HepG2 (cell line): ENCODE data around the gene HTR1B. TPM values are rescaled to one million over a fixed set of nuclear protein-coding genes. Genes with fewer than 3 reads are reported as not detected.

ENCODE experiments used
- ATAC-seq: fragments of 200-7000 bp; cut with Tn5 transposase; 3 replicates; pipeline ENCODE4 v1.9.1; 2020; ENCODE audit warnings: mild to moderate bottlenecking, moderate library complexity
- BruUV-seq: library from RNA; stranded (reverse); fragments of 400-500 nt; replicated peaks from 2 replicates; lab custom pipeline; 2021; lab: Mats Ljungman, UMichigan
- CTCF ChIA-PET: fragments of 300-600 bp; formaldehyde crosslinking; extraction: SDS; loops from one replicate; lab custom pipeline; 2021; ENCODE audit warnings: low total read pairs, inconsistent platforms, low intra/inter-chr PET ratio; lab: Yijun Ruan, JAX
- POLR2A ChIA-PET: fragments of 350-600 bp; sonication (Branson Sonifier 250); formaldehyde crosslinking; loops from one replicate; lab custom pipeline; 2020; ENCODE audit warnings: antibody characterized with exemption, inconsistent platforms; lab: Yijun Ruan, JAX
- DNase-seq: peaks from one replicate; pipeline ENCODE4 v3.0.0-alpha.2; 2015; ENCODE audit warnings: low spot score
- FAIRE-seq: peaks from 3 replicates; lab custom pipeline; 2011; peaks lifted over from hg19 to GRCh38; lab: Jason Lieb, UNC
- H2AFZ ChIP-seq: one replicate; pipeline ENCODE4 v1.6.1; 2011; ENCODE audit warnings: low read length, inconsistent platforms
- H3K27ac ChIP-seq: fragments of 300-600 bp; 3 replicates; pipeline ENCODE4 v1.8.0; 2011; ENCODE audit warnings: mixed run types, mild to moderate bottlenecking, mixed read lengths, low read length, inconsistent platforms; ENCODE audit not compliant: insufficient read depth; ENCODE audit errors: extremely low read length
- H3K27me3 ChIP-seq, 2 experiments: fragments of 200-600 bp in 1 of 2; 2 replicates in 1 of 2; 3 replicates in 1 of 2; pipeline versions ENCODE4 v1.6.0 to v1.8.0; 2011; ENCODE audit warnings: low read length in 2 of 2, mild to moderate bottlenecking in 2 of 2, moderate library complexity in 2 of 2, inconsistent platforms in 1 of 2; ENCODE audit not compliant: insufficient read depth in 2 of 2, control insufficient read depth in 1 of 2
- H3K36me3 ChIP-seq, 2 experiments: fragments of 200-600 bp in 1 of 2; replicated peaks in 1 of 2; 2 replicates in 1 of 2; 3 replicates in 1 of 2; pipeline versions ENCODE4 v1.5.1 to v1.8.0; 2011; ENCODE audit warnings: low read length in 2 of 2, inconsistent platforms in 1 of 2; ENCODE audit not compliant: insufficient read depth in 2 of 2, control insufficient read depth in 1 of 2
- H3K4me1 ChIP-seq: 2 replicates; pipeline ENCODE4 v1.5.1; 2012; ENCODE audit warnings: low read length, inconsistent platforms; ENCODE audit not compliant: insufficient read depth
- H3K4me2 ChIP-seq: 2 replicates; pipeline ENCODE4 v1.6.0; 2011; ENCODE audit warnings: low read depth, low read length, inconsistent platforms
- H3K4me3 ChIP-seq, 3 experiments: fragments of 200-600 bp in 1 of 3; sonication (generic), shearing (Covaris generic) in 1 of 3; replicated peaks in 1 of 3; 2 replicates each; pipeline ENCODE4 v1.5.1; 2011 to 2016; ENCODE audit warnings: low read length in 3 of 3, inconsistent platforms in 2 of 3, low read depth in 2 of 3, mild to moderate bottlenecking in 2 of 3, control low read depth in 1 of 3, mixed read lengths in 1 of 3; ENCODE audit not compliant: insufficient read depth in 1 of 3
- H3K79me2 ChIP-seq: one replicate; pipeline ENCODE4 v1.6.1; 2011; ENCODE audit warnings: low read length, inconsistent platforms; ENCODE audit not compliant: insufficient read depth
- H3K9ac ChIP-seq: 2 replicates; pipeline ENCODE4 v1.6.0; 2011; ENCODE audit warnings: mild to moderate bottlenecking, low read depth, low read length, inconsistent platforms; ENCODE audit not compliant: insufficient read depth
- H3K9me3 ChIP-seq: 2 replicates; pipeline ENCODE4 v1.5.1; 2012; ENCODE audit warnings: mild to moderate bottlenecking, low read length
- H4K20me1 ChIP-seq: 2 replicates; pipeline ENCODE4 v1.6.0; 2011; ENCODE audit warnings: inconsistent platforms, mild to moderate bottlenecking, low read length, moderate library complexity; ENCODE audit not compliant: insufficient read depth
- ATAD3A ChIP-seq: sonication (generic); formaldehyde crosslinking; IDR thresholded peaks from 2 replicates; pipeline ENCODE4 v1.4.0; 2020; ENCODE audit warnings: missing genetic modification reagents
- CREB1 ChIP-seq, 2 experiments: fragments of 450-650 bp in 1 of 2; IDR thresholded peaks; 2 replicates each; pipeline ENCODE4 v1.6.1; 2016 to 2017; ENCODE audit warnings: control low read depth in 1 of 2, mild to moderate bottlenecking in 1 of 2, missing compliant biosample characterization in 1 of 2, missing genetic modification characterization in 1 of 2
- ELF3 ChIP-seq: IDR thresholded peaks from 2 replicates; pipeline ENCODE4 v1.6.1; 2016; ENCODE audit warnings: missing genetic modification reagents, missing compliant biosample characterization
- FOXO1 ChIP-seq: sonication (generic); formaldehyde crosslinking; IDR thresholded peaks from 2 replicates; pipeline ENCODE4 v1.4.0; 2020; ENCODE audit warnings: missing genetic modification reagents
- HDAC6 ChIP-seq: fragments of 200-600 bp; sonication (generic); IDR thresholded peaks from 2 replicates; pipeline ENCODE4 v1.7.0; 2017; ENCODE audit warnings: mild to moderate bottlenecking, antibody characterized with exemption, low read length, low read depth
- JUND ChIP-seq: sonication (generic); formaldehyde crosslinking; IDR thresholded peaks from 2 replicates; pipeline ENCODE4 v1.8.0; 2022; ENCODE audit warnings: mild to moderate bottlenecking, missing genetic modification reagents
- SKI ChIP-seq: fragments of 450-650 bp; IDR thresholded peaks from one replicate; pipeline ENCODE4 v1.6.1; 2018; ENCODE audit warnings: mild to moderate bottlenecking; ENCODE audit not compliant: partially characterized antibody
- TBX2 ChIP-seq: sonication (generic); formaldehyde crosslinking; IDR thresholded peaks from 2 replicates; pipeline ENCODE4 v1.5.0; 2020; ENCODE audit warnings: missing genetic modification reagents, mild to moderate bottlenecking, borderline replicate concordance
- TMF1 ChIP-seq: sonication (generic); formaldehyde crosslinking; IDR thresholded peaks from 2 replicates; pipeline ENCODE4 v1.8.1; 2022; ENCODE audit warnings: low read depth, missing genetic modification reagents
- ZNF124 ChIP-seq: sonication (generic); formaldehyde crosslinking; IDR thresholded peaks from 2 replicates; pipeline ENCODE4 v1.4.0; 2020; ENCODE audit warnings: missing genetic modification reagents
- ZNF260 ChIP-seq: sonication (generic); formaldehyde crosslinking; IDR thresholded peaks from 2 replicates; pipeline ENCODE4 v1.4.0; 2020; ENCODE audit warnings: missing genetic modification reagents, low read depth, mild to moderate bottlenecking, borderline replicate concordance
- ZNF3 ChIP-seq: IDR thresholded peaks from 2 replicates; pipeline ENCODE4 v1.7.0; 2017; ENCODE audit warnings: inconsistent platforms
- ZNF333 ChIP-seq: sonication (generic); formaldehyde crosslinking; IDR thresholded peaks from 2 replicates; pipeline ENCODE4 v1.4.0; 2020; ENCODE audit warnings: mild to moderate bottlenecking, missing genetic modification reagents, borderline replicate concordance
- ZNF354B ChIP-seq: sonication (generic); formaldehyde crosslinking; IDR thresholded peaks from 2 replicates; pipeline ENCODE4 v1.8.0; 2022; ENCODE audit warnings: mild to moderate bottlenecking, missing genetic modification reagents
- ZNF691 ChIP-seq: sonication (generic); formaldehyde crosslinking; IDR thresholded peaks from 2 replicates; pipeline ENCODE4 v1.4.0; 2020; ENCODE audit warnings: missing genetic modification reagents, low read depth, mild to moderate bottlenecking, borderline replicate concordance
- ZNF703 ChIP-seq: sonication (generic); formaldehyde crosslinking; IDR thresholded peaks from 2 replicates; pipeline ENCODE4 v1.5.1; 2020; ENCODE audit warnings: missing genetic modification reagents, mild to moderate bottlenecking, moderate library complexity, borderline replicate concordance
- ZNF709 ChIP-seq: sonication (generic); formaldehyde crosslinking; IDR thresholded peaks from 2 replicates; pipeline ENCODE4 v1.5.0; 2020; ENCODE audit warnings: mild to moderate bottlenecking, missing genetic modification reagents
- ZNF720 ChIP-seq: sonication (generic); formaldehyde crosslinking; IDR thresholded peaks from 2 replicates; pipeline ENCODE4 v1.4.0; 2020; ENCODE audit warnings: missing genetic modification reagents
- ZUFSP ChIP-seq: sonication (generic); formaldehyde crosslinking; IDR thresholded peaks from 2 replicates; pipeline ENCODE4 v1.9.0; 2021; ENCODE audit warnings: missing genetic modification reagents, mild to moderate bottlenecking, borderline replicate concordance
- WGBS: methylation state at CpG from one replicate; pipeline ENCODE4 v1.1.6; 2017; ENCODE audit warnings: low lambda C conversion rate; 5-methylcytosine and 5-hydroxymethylcytosine counted together
- in situ Hi-C: cut with HindIII; loops from 2 replicates; pipeline ENCODE4 v1.10.0; 2017; ENCODE audit warnings: low pct_unique_long_range_greater_than_20kb; ENCODE audit not compliant: extremely low pct_ligation_motif_present
- intact Hi-C: fragments of 100-400 bp; cut with micrococcal nuclease; formaldehyde crosslinking; loops from one replicate; pipeline ENCODE4 v1.10.0; 2022; ENCODE audit not compliant: unreplicated experiment
- polyA plus RNA-seq, 8 experiments: library from polyadenylated mRNA; depleted of rRNA in 3 of 8; stranded (reverse) in 7 of 8; unstranded in 1 of 8; fragments of >200 nt; fragmentation: Illumina TruSeq in 4 of 8; extraction: Trizol in 4 of 8; gene quantifications; 2 replicates each; pipeline versions ENCODE4 v1.2.1 to v1.2.3, GENCODE V29; 2011 to 2016; ENCODE audit warnings: low read depth in 4 of 8, missing spikeins in 1 of 8, mixed read lengths in 1 of 8; ENCODE audit not compliant: insufficient read depth in 1 of 8
- total RNA-seq, 5 experiments: library from RNA; depleted of rRNA; stranded (reverse); fragments of >200 nt; fragmentation: Illumina TruSeq; extraction: Trizol; gene quantifications; 2 replicates each; pipeline ENCODE4 v1.2.3, GENCODE V29; 2016; ENCODE audit warnings: low read depth in 1 of 5

Gene HTR1B
- total and polyA plus RNA-seq, 2 of the 13 experiments (the other 11 are each of a cell fraction or from before 2014, with no cell fraction given) = not detected

- no peak overlapping the region for H3K9ac ChIP-seq
- H3K9me3 ChIP-seq = no peaks in the 10 kb centered on the region
- peaks cover 1 to 12% of the 10 kb centered on the region in 2 experiments; a peak in 2 of 5 replicates for H3K27me3 ChIP-seq
- CTCF ChIA-PET = interaction anchor here (1.7 kb wide), 1 partner anchor 1527 kb away, joined by 7 read pairs; no protein-coding TSS in a partner anchor
- POLR2A ChIA-PET = no interaction called here
- no peaks in the 10 kb centered on the region for H3K4me1 ChIP-seq
- in situ Hi-C loops = loop anchor here (5.0 kb wide), 1 partner anchor 1526 kb away; no protein-coding TSS in a partner anchor
- no peak overlapping the region for H3K27ac ChIP-seq
- no peak for ATAC-seq
- BruUV-seq = no TSS peak
- H3K79me2 ChIP-seq = no peaks in the 10 kb centered on the region
- TF ChIP-seq TBX2 (no peak), ATAD3A (CRISPR knock-in tag) (no peak), TMF1 (CRISPR knock-in tag) (no peak), FOXO1 (CRISPR knock-in tag) (no peak), CREB1 (IDR thresholded peaks at IDR 0.05) (no peak), CREB1 (CRISPR knock-in tag; IDR thresholded peaks at IDR 0.05) (no peak), ZNF720 (CRISPR knock-in tag) (no peak), ZNF691 (no peak), ELF3 (CRISPR knock-in tag) (no peak), ZNF260 (no peak), ZNF354B (CRISPR knock-in tag) (no peak), ZNF333 (CRISPR knock-in tag) (no peak), ZUFSP (CRISPR knock-in tag) (no peak), ZNF3 (CRISPR knock-in tag) (no peak), ZNF703 (CRISPR knock-in tag) (no peak), SKI (no peak), ZNF124 (CRISPR knock-in tag) (no peak), ZNF709 (CRISPR knock-in tag) (no peak), HDAC6 (no peak), JUND (no peak)
- H3K4me2 ChIP-seq = no peak overlapping the region
- no peak overlapping the region for H3K4me3 ChIP-seq
- intact Hi-C loops = loop anchor here (2.0 to 10.0 kb wide), 3 partner anchors 286 to 1604 kb away; no protein-coding TSS in a partner anchor
- WGBS = 0% methylated on average over 1 of the region's 1 CpG
- no peak for FAIRE-seq
- no peak overlapping the region for H2AFZ ChIP-seq
- H4K20me1 ChIP-seq = no peaks in the 10 kb centered on the region
- no peak for DNase-seq
- H3K36me3 ChIP-seq = no peaks in the 10 kb centered on the region
Observed at GRCh38 chr6:77458421-77458820, 4.9 kb downstream of the HTR1B start.
